ENCODE measurements around the gene MEX3C. TPM values are rescaled to one million over a fixed set of nuclear protein-coding genes. Genes with fewer than 3 reads are reported as not detected.

The MEX3C gene
- total RNA-seq, 1 experiment from 2014 or later: 21.6 TPM

DNA sequence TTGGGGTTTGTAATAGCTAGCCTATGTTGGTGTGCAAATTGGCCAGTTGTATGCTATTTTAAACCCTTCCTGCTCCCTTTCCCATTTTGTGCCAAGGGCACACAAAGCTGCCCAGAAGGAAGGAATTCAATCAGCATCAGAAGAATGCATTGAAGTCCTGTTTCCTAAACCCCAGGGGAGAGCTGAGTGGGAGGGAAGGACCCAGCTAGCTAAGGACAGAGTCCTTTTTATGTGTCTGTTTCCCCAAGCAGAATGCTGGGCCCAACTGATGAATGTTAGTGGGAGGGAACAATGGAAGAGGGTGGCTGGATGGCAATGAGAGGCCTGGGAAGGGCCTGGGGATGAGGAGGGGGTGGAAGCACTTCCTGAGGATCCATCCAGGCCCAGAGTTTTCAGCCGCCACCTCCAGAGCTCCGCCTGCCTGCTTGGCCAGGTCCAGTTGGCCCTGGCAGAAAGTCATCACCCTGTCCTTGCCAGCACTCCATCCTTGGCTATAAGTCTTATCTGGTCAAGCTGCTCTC lies 32.7 kb downstream of the MEX3C start:
- in situ Hi-C loops (cut with HindIII; ENCODE audit: low pct_unique_long_range_greater_than_20kb, low sequenced_read_pairs): no loop called here

DNA sequence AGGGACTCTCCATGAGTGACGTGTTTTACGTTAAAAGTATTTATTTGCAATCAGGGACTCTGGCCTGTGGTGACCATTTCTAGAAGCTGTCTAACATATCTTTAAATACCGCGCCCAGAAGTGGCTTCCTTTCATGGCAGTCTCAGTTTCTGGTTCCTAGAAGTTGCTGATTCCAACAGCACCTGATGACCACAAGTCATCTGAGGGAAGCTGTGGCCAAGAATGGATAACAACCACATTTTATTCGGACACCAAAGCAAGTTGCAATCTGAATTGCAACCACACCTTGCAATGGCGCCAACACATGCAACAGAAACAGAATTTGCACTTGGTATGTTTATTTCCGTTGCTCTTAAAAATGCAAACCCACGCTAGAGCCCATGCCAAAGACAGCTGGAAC lies 33.1 kb downstream of the MEX3C start:
- in situ Hi-C loops (cut with HindIII; ENCODE audit: low pct_unique_long_range_greater_than_20kb, low sequenced_read_pairs): no loop called here
- DNase-seq (ENCODE audit: low read depth): no peak

More for the DNA sequence above, 32.7 kb downstream of the MEX3C start:
- no peak for DNase-seq (ENCODE audit: low read depth)

DNA sequence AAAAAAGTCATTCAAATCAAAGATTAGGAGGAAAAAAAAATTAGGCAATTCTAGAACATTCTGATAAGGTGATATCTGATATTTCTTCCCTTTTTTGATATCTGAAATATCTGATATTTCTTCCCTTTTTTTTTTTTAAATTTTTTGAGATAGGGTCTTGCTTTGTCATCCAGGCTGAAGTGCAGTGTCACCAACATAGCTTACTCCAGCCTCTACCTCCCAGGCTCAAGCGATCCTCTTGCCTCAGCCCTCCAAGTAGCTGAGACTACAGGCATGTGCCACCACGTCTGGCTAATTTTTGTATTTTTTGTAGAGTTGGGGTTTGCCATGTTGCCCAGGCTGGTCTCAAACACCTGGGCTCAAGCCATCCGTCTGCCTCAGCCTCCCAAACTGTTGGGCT lies 33.9 kb downstream of the MEX3C start:
- in situ Hi-C loops (cut with HindIII; ENCODE audit: low pct_unique_long_range_greater_than_20kb, low sequenced_read_pairs): no loop called here
- DNase-seq (ENCODE audit: low read depth): no peak

DNA sequence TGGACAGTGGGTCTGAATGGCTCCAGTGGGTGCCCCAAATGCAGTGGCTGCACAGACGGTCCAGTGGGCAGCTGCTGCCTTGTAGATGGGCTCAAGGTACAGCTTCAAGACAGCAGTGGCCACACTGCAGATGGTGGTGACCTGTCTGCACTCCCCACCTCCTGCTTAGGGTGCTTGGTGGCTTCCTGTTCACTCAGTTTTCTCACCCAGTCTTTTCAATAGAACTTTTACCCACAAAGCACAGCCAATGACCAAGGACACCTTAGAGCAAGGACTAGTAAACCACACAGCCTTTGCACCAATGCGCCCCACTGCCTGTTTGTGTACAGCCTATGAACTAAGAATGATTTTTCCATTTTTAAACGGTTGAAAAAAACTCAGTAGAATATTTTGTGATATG lies 34.9 kb downstream of the MEX3C start:
- in situ Hi-C loops (cut with HindIII; ENCODE audit: low pct_unique_long_range_greater_than_20kb, low sequenced_read_pairs): no loop called here

DNA sequence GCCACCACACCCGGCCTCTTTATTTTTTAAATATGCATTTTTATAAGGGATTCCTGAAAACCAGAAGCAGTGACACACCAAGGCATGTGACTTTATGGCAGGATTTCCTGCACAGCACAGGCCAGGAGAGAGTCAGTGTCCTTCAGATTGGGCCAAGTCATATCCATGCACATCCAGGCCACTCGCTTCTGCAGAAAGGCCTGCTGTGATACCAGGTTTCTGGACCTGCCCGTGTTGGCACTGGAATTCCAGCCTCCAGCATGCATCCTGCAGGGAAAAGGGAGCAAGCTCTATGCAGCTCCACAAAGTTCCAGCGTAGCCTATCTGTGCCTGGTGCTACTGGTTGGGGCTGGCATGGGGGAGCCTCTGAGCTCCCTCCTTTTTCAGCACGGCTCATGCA lies 36.8 kb downstream of the MEX3C start:
- no peak for DNase-seq (ENCODE audit: low read depth)
- in situ Hi-C loops (cut with HindIII; ENCODE audit: low pct_unique_long_range_greater_than_20kb, low sequenced_read_pairs): no loop called here

More for the DNA sequence above, 34.9 kb downstream of the MEX3C start:
- DNase-seq (ENCODE audit: low read depth): no peak

DNA sequence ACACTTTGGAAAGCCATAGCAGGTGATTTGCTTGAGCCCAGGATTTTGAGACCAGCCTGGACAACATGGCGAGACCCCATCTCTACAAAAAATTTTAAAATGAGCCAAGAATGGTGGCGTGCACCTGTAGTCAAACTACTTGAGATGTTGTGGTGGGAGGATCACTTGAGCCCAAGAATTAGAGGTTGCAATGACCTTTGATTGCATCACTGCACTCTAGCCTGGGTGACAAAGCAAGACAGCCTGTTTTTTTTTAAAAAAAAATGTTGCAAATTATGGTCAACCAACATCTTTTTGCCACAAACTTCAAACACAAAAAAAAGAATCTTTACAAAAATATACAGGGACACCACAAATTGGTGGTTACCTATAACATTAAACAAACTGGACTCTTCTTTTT lies 40.3 kb downstream of the MEX3C start:
- no peak for DNase-seq (ENCODE audit: low read depth)
- in situ Hi-C loops (cut with HindIII; ENCODE audit: low pct_unique_long_range_greater_than_20kb, low sequenced_read_pairs): no loop called here

DNA sequence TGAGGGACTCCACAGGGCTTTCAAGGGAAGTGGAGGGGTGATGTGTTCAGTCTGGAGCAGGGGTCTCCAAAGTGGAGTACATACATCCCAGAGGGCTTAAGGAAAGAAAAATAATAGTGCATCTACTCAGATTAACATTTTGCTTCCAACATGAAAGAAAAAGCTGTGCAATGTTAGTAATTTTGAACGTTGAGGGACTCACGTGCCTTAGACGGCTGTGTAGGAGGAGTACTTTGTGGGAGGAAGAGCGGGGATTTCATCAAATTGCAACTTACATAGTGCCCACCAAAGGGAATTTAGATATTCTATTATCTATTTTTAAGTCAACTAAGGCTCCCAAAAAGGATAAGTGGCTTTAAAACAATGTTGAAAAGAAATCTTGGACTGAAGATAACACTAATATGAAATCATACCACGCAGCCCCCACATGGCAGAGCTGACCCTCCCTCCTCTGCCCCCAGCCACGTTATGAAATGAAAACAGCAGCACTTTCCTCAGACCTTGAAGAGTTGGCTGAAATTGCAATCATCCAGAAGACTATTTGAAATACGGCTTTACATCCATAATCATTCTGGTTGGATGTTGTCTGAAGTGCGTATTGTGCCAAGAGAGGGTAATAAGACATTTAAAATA lies 42.9 kb downstream of the MEX3C start:
- in situ Hi-C loops (cut with HindIII; ENCODE audit: low pct_unique_long_range_greater_than_20kb, low sequenced_read_pairs): no loop called here
- DNase-seq (ENCODE audit: low read depth): no peak

DNA sequence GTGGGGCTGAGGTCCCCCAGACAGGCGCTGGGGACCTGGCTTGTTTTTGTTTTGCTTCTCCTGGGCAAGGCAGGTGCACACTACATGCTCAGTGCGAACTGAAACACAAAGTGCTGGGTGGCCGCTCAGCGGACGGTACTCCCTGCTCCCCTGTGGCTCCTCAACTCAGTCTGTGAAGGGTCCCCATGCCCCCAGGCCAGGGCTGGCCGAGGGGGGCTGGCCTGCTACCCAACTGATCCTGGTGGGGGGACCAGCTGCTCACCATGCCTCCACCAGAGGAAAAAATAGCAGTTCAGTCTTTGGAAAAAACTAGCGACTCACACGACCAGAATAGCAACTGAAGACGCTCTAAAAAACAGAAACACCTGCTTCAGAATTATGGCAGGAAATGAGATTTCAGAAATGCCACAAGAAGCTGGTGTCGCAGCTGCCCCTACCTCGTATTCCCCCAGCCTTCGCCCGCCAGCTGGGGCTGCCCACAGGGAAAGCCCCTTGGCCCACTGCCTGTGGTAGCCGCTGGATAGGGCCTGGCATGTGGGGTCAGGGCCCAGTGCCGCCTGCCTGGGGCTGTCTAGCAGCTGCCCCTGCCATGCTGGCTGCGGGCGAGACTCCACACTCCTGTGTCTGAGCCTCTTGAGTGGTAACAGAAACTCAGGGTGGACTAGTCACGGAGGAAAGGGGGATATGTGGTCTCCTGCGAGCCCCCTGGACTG lies 43.7 kb downstream of the MEX3C start:
- in situ Hi-C loops (cut with HindIII; ENCODE audit: low pct_unique_long_range_greater_than_20kb, low sequenced_read_pairs): no loop called here
- DNase-seq (ENCODE audit: low read depth): no peak

DNA sequence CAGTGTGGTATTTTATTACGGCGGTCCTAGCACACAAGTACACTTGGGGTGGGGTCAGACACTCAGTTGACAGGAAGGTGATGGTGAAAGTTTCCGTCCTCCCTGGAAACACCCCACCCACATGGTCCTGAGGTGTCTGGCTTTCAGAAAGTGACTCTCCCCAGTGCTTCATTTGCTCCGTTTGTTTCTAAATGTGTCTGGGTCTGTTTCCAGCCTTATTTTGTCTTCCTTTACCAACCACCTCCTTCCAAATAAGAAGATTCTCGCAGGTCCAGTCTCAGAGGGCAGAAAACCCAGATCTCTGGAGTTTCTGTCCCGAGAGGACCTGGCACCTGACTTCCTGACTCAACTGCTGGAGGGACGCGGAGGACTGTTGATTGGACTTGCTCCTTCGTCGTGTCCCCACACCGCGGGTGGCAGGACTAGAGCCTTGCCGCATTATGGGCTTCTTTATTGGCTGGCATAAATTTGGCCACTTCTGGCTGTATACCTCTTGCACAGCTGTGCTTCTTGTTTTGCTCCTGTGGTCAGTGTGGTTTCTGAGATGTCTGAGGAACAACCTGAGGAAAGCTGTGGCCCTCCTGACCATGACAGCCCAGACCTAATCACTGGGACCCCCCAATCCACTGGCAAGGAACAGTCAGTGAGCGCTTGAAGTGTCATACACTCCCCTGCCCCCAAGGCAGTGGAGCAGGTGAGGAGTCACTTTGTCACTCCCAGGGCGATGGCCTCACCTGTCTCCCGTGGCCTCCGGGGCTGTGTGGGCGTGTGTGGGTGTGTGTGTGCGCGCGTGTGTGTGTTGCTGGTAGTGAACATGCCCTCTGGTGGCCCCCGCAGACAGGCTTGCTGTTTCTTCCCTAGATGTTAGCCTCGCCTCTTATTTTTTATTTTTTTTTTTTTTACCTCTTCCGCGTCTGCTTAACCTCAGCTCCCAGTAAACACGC lies 45.6 kb downstream of the MEX3C start:
- no peak for DNase-seq (ENCODE audit: low read depth)
- in situ Hi-C loops (cut with HindIII; ENCODE audit: low pct_unique_long_range_greater_than_20kb, low sequenced_read_pairs): no loop called here

DNA sequence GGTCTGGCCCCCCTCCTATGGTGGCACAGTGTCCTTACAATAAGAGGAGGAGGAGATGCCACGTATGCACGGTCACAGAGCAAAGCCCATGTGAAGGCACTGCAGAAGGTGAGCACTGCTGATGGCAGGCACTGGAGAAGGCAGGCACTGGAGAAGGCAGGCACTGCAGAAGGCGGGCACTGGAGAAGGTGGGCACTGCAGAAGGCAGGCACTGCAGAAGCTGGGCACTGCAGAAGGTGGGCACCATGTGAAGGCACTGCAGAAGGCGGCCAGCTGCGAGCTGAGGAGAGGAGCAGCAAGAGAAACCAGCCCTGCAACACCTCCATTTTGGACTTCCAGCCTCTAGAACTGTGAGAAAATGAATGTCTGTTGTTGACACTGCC lies 46.3 kb downstream of the MEX3C start:
- in situ Hi-C loops (cut with HindIII; ENCODE audit: low pct_unique_long_range_greater_than_20kb, low sequenced_read_pairs): no loop called here
- DNase-seq (ENCODE audit: low read depth): no peak

DNA sequence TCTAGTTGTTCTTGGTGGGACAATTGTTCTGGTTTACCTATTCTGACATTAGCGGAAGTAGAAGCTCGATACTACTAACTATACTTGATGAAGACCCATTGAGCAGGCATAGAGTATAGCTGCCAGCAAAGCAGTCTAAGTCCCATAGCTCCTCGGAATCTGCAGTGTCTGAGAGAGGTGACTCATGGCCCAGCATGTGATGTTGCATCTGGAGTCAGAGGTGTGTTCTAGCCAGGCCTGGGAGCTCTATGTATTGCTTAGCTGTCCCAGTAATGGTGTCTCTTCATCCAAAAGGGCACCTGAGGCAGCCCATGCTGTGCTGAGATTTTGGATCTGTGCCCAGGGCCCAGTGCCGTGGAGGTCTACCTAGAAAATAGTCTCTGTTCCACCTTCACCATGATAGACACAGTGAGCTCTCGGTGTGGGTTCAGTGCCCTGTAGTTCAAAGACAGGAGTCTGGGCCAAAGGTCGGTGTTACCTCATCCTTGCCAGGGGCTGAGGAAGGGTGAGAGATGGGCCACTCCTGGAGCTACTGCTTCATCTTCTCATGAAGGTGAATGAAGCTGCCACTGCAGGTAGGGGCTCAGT lies 47.3 kb downstream of the MEX3C start:
- DNase-seq (ENCODE audit: low read depth): peak; percentile 25
- in situ Hi-C loops (cut with HindIII; ENCODE audit: low pct_unique_long_range_greater_than_20kb, low sequenced_read_pairs): no loop called here

DNA sequence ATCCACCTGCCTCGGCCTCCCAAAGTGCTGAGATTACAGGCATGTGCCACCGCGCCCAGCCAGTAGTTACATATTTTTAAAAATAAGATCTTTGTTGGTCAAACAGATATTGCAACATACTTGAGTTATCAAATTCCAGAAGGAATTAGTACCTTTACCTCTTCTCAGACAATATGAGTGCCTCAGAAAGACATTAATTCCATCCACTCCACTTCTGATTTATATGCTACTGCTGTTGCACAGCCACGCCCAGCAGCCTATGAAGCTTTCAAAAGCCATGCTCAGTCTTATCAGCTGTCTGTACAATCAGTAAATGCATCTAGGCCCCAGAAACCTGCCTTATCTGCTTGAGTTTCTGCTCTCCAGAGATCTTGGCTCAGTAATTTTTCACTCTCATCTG lies 47.8 kb downstream of the MEX3C start:
- no peak for DNase-seq (ENCODE audit: low read depth)
- in situ Hi-C loops (cut with HindIII; ENCODE audit: low pct_unique_long_range_greater_than_20kb, low sequenced_read_pairs): no loop called here

DNA sequence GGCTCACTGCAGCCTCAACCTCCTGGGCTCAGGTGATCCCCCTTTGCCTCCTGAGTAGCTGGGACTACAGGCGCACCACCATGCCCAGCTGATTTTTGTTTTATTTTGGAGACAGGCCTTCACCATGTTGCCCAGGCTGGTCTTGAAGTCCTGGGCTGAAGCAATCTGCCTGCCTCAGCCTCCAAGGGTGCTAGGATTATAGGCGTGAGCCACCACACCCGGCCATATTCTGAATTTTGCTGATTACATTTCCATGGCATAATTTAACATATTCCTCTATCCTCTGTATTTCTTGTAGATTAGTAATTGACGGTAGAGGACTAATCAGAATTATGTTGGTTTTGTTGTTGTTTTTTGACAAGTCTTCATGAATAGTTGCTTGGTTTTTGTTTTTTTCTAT lies 50.6 kb downstream of the MEX3C start:
- no peak for DNase-seq (ENCODE audit: low read depth)
- in situ Hi-C loops (cut with HindIII; ENCODE audit: low pct_unique_long_range_greater_than_20kb, low sequenced_read_pairs): no loop called here

DNA sequence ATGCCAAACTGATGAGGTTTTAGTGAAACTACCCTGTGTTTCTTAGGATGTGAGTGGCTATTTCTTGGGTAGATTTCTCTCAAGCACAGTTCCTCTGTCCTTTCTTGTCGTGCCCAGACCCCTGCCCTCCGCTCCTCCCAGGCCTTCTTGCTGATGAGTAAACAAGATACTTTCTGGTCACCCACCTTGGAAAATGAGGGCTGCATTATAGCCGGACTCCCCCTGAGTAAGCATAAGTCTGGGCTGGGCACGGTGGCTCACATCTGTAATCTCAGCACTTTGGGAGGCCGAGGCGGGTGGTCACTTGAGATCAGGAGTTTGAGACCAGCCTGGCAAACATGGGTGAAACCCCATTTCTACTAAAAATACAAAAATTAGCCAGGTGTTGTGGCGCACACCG lies 58.5 kb downstream of the MEX3C start:
- DNase-seq (ENCODE audit: low read depth): no peak
- in situ Hi-C loops (cut with HindIII; ENCODE audit: low pct_unique_long_range_greater_than_20kb, low sequenced_read_pairs): no loop called here

DNA sequence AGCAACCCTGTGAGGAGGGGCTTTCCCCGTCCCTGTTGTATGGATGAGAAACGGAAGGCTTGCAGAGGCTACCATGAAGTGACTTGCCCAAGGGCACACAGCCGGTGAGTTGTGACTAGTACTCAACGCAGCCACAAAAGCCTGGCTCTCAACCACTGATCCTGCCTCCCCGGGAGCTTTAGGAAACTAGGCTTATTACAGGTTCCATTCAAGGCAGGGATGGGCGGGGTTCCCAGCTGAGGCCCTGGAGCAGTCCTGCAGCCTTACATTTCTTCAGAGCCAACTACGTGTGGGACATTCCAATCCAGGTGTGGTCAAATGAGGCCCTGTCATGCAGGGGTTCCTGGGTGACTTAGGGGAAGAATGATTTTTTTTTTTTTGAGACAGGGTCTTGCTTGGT lies 59.6 kb downstream of the MEX3C start:
- in situ Hi-C loops (cut with HindIII; ENCODE audit: low pct_unique_long_range_greater_than_20kb, low sequenced_read_pairs): no loop called here
- no peak for DNase-seq (ENCODE audit: low read depth)

DNA sequence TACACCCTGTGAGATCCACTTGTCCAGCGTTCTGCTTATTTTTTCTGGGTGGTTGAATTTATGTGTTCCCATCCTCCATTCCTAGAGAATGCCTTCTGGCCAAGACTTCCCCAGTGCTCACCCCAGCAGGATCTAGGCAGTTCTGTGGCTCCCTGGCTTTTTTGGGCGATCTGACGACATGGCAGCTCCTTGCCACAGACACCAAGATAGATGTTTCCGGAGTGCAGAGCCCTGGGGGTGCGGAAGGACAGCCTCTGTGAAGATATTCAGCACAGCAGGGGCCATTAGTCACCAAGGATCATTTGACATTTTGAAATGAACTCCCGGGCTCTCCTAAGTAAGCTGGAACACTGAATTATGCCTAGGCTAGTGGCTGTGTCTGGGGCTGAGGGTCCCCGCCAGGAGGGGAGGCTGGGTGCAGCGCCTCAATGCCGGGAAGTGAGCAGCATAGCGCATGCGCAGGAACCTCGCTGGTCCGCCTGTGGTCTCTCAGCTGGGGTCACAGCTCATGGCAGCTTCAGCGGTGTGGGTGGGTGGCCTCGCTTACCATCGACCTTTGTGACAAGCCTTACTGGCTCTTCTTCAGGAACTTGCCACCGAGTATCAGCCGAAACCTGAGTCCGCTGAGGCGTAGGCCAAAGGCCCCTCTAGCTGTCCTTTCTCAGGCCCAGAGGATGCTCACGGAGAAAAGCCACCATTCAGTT lies 60.3 kb downstream of the MEX3C start:
- no peak for DNase-seq (ENCODE audit: low read depth)
- in situ Hi-C loops (cut with HindIII; ENCODE audit: low pct_unique_long_range_greater_than_20kb, low sequenced_read_pairs): no loop called here

DNA sequence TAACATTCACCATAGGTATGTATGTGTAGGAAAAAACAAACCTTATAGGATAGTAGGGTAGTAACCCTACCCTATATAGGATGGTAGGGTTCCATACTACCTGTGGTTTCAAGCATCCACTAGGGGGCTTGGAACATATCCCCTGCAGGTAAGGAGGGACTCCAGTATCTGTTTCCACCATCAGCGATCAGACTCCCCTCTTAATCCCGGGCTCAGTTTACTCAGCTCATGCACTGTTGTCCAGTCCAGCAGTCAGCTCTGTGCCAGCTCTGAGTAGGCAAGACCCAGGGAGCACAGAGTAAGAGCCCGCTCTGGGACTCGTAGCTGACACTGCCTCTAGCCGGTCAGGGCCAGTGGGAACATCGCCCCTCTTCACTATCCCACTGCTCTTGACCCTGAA lies 61.7 kb downstream of the MEX3C start:
- DNase-seq (ENCODE audit: low read depth): no peak
- in situ Hi-C loops (cut with HindIII; ENCODE audit: low pct_unique_long_range_greater_than_20kb, low sequenced_read_pairs): no loop called here

DNA sequence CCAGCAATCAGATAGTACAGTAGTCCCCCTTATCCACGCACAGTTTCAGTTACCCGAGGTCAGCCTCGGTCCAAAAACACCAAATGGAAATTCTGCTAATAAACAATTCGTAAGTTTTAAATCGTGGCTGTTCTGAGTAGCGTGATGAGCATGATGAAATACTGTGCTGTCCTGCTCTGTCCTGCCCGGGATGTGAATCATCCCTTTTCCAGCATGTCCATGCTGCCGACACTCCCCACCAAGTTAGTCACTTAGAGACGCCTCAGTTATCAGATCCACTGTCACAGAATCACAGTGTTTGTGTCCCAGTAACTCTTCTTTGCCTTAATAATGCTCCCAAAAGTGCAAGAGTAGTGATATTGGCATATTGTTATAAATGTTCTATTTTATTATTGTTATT lies 62.1 kb downstream of the MEX3C start:
- in situ Hi-C loops (cut with HindIII; ENCODE audit: low pct_unique_long_range_greater_than_20kb, low sequenced_read_pairs): no loop called here
- DNase-seq (ENCODE audit: low read depth): peak; percentile 14

All from Caki2 (cell line).